Transverse colon (tissue), 4 donors: Measurements from ENCODE around the gene PFKFB4. TPM values are rescaled to one million over a fixed set of nuclear protein-coding genes. Genes with fewer than 3 reads are reported as not detected.

ENCODE experiments used
- DNase-seq: peaks from one replicate; pipeline ENCODE4 v3.0.0-alpha.2; 2019
- H3K27ac ChIP-seq, 4 donors: fragments of 200-600 bp; sonication (generic); 2 replicates each; pipeline ENCODE4 v1.5.1; 2016 to 2018; ENCODE audit warnings: inconsistent platforms in 4 of 4
- H3K27me3 ChIP-seq: fragments of 200-600 bp; sonication (generic); 2 replicates; pipeline ENCODE4 v1.5.1; 2017; ENCODE audit warnings: inconsistent platforms
- H3K36me3 ChIP-seq, 4 donors: fragments of 200-600 bp; sonication (generic); 2 replicates each; pipeline ENCODE4 v1.5.1; 2017 to 2019; ENCODE audit warnings: inconsistent platforms in 4 of 4
- H3K4me1 ChIP-seq, 4 donors: fragments of 200-600 bp; sonication (generic); 2 replicates each; pipeline ENCODE4 v1.5.1; 2017 to 2020; ENCODE audit warnings: inconsistent platforms in 4 of 4
- H3K4me3 ChIP-seq, 4 donors: fragments of 200-600 bp; sonication (generic); 1 replicate in 1 of 4; 2 replicates in 3 of 4; pipeline versions ENCODE4 v1.5.1 to v1.6.1; 2017 to 2019; ENCODE audit warnings: inconsistent platforms in 4 of 4
- H3K9me3 ChIP-seq, 2 donors: fragments of 200-600 bp; sonication (generic); 2 replicates each; pipeline ENCODE4 v1.5.1; 2017 to 2019; ENCODE audit warnings: inconsistent platforms in 2 of 2
- EP300 ChIP-seq: sonication (generic); formaldehyde crosslinking; IDR thresholded peaks from one replicate; pipeline ENCODE4 v1.6.1; 2017; ENCODE audit warnings: antibody characterized with exemption, low read depth
- POLR2A ChIP-seq: fragments of 450-650 bp; IDR thresholded peaks from one replicate; pipeline ENCODE4 v1.6.1; 2016; ENCODE audit warnings: antibody characterized with exemption, mild to moderate bottlenecking, moderate library complexity
- POLR2AphosphoS5 ChIP-seq, 3 donors: sonication (generic); formaldehyde crosslinking; IDR thresholded peaks; one replicate each; pipeline ENCODE4 v1.6.1; 2016; ENCODE audit warnings: antibody characterized with exemption in 3 of 3
- WGBS, 2 donors: methylation state at CpG; one replicate each; pipeline ENCODE4 v1.1.5; 2018; ENCODE audit warnings: low coverage in 1 of 2; 5-methylcytosine and 5-hydroxymethylcytosine counted together
- in situ Hi-C, 4 donors: fragments of 200-750 bp; cut with MboI; loops; one replicate each; pipeline versions ENCODE4 v1.15.0 to v1.15.1; 2017; ENCODE audit warnings: low sequenced_read_pairs in 3 of 4, low pct_ligation_motif_present in 1 of 4, low pct_unique_long_range_greater_than_20kb in 1 of 4
- intact Hi-C: fragments of 100-400 bp; cut with DNase I; formaldehyde crosslinking; loops from one replicate; pipeline ENCODE4 v1.15.1; 2023; ENCODE audit warnings: low total_unique reads
- total RNA-seq, 4 donors: library from RNA; depleted of rRNA; stranded (reverse); fragments of >200 nt; gene quantifications; one replicate each; pipeline ENCODE4 v1.1.0, GENCODE V29; 2016
- TF ChIP-seq, protein P1 (sequence below), 5 experiments: fragments of 200-600 bp in 3 of 5; fragments of 450-650 bp in 2 of 5; sonication (generic) in 3 of 5; IDR thresholded peaks; 1 replicate in 2 of 5; 2 replicates in 3 of 5; pipeline ENCODE4 v1.5.1; 2016 to 2017; ENCODE audit warnings: antibody characterized with exemption in 5 of 5, inconsistent platforms in 3 of 5, mild to moderate bottlenecking in 2 of 5, moderate library complexity in 1 of 5

The PFKFB4 gene
- total RNA-seq, 4 donors from 2014 or later = 0.37 to 7.9 (median 6.7) TPM

DNA sequence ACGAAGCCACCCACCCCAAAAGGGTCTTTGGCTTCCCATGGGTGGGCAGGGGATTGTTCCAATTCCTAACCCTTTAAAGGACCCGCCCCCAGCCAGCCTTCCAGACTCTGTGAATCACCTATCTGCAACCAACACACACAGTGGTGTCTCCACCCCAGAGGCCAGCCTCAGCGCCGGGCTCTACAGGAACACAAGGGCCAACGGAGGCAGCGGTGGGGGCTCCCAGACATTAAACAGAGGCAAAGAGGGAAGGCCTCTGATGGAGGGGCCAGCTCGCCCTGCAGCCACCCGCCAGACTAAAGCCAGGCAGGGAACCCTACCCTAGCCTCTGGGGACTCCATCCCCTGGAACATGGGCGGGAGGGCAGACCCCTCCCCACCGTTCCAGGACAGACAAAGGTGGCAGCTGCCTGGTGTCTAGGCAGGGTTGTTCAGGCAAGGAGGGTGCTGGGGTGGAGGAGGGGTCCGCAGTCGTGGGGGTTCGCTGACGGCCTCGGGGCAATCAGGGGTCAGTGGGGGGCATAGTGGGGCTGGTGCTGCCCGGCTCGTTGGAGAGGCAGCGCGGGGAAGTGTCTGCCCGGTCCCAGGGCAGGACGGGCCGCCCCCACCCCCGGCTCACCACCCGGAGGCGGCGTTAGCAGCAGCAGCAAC is 53.1 kb downstream of the PFKFB4 start:
- Histone ChIP-seq H3K4me3 (peak overlapping the region; percentile 41 to 67 (median 58)), H3K36me3 (no peaks in the 10 kb centered on the region), H3K27ac (peak overlapping the region; percentile 82 to 93 (median 88)), H3K9me3 (no peaks in the 10 kb centered on the region), H3K27me3 (no peaks in the 10 kb centered on the region), H3K4me1 (peaks cover 6 to 21% (median 13%) of the 10 kb centered on the region in 4 donors)
- WGBS, 2 donors = 35% methylated on average over 14 of the region's 26 CpGs; no CpG with 5 or more reads in 1 of the 2 donors
- in situ Hi-C loops (no loop called here), intact Hi-C loops (no loop called here)
- peak; percentile 34 for DNase-seq
- TF ChIP-seq EP300 (no peak), POLR2AphosphoS5 (IDR thresholded peaks at IDR 0.05) (no peak), POLR2A (no peak)
- TF ChIP-seq, protein P1, sequence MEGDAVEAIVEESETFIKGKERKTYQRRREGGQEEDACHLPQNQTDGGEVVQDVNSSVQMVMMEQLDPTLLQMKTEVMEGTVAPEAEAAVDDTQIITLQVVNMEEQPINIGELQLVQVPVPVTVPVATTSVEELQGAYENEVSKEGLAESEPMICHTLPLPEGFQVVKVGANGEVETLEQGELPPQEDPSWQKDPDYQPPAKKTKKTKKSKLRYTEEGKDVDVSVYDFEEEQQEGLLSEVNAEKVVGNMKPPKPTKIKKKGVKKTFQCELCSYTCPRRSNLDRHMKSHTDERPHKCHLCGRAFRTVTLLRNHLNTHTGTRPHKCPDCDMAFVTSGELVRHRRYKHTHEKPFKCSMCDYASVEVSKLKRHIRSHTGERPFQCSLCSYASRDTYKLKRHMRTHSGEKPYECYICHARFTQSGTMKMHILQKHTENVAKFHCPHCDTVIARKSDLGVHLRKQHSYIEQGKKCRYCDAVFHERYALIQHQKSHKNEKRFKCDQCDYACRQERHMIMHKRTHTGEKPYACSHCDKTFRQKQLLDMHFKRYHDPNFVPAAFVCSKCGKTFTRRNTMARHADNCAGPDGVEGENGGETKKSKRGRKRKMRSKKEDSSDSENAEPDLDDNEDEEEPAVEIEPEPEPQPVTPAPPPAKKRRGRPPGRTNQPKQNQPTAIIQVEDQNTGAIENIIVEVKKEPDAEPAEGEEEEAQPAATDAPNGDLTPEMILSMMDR (IDR thresholded peaks at IDR 0.05) = no peak

DNA sequence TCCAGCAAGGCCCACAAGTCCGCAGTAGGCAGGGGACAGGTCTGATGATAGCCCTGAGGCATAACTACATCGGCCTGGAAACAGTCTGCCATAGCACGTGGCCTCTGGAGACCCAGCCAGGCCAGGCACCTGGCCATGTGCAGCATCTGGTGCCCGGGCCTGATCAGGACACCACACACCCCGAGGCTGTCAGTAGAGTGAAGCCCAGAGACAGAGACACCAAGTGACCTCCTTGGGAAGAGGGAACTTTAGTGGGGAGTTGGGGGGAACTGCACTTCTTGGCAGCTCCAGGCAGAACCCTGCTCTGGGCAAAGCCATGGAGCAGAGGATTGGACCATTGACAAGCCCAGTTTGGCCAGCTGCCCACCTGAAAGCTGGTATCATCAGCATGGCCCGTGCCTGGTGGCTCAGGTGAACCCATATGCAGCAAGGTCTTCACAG is 53.9 kb downstream of the PFKFB4 start:
- WGBS, 2 donors = 85% methylated on average over 6 of the region's 6 CpGs; no CpG with 5 or more reads in 1 of the 2 donors
- peak overlapping the region; percentile 82 to 93 (median 88) for H3K27ac ChIP-seq
- intact Hi-C loops = no loop called here
- no peak for TF ChIP-seq EP300
- TF ChIP-seq, protein P1 (IDR thresholded peaks at IDR 0.05) = no peak
- no peak for TF ChIP-seq POLR2A
- TF ChIP-seq POLR2AphosphoS5 (IDR thresholded peaks at IDR 0.05) = no peak
- peaks cover 6 to 21% (median 13%) of the 10 kb centered on the region in 4 donors for H3K4me1 ChIP-seq
- H3K9me3 ChIP-seq = no peaks in the 10 kb centered on the region
- in situ Hi-C loops = no loop called here
- peaks cover 0 to 7% (median 0%) of the 10 kb centered on the region in 4 donors for H3K36me3 ChIP-seq
- H3K4me3 ChIP-seq = peak overlapping the region in 1 of 4 donors; percentile 58
- H3K27me3 ChIP-seq = no peaks in the 10 kb centered on the region
- DNase-seq = peak; percentile 23

DNA sequence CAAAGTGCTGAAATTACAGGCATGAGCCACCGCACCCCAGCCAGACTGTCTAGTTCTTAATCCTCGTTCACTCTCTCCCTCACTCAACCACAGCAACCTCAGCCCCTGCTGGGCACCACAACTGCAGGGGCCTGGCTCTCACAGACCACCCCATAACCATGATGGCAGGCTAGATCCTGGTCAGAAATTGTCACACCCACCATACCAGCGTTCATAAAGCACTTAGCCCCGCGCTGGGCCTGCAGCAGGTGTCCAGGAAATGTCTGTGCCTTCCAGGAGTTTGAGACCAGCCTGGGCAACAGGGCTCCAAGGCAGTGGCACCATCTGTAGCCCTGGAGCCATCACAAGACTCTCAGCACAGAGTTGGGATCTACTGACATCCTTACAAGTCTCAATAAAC is 54.5 kb downstream of the PFKFB4 start:
- intact Hi-C loops (no loop called here), in situ Hi-C loops (no loop called here)
- Histone ChIP-seq H3K27ac (peak overlapping the region; percentile 82 to 93 (median 88)), H3K9me3 (no peaks in the 10 kb centered on the region), H3K4me1 (peaks cover 6 to 21% (median 13%) of the 10 kb centered on the region in 4 donors), H3K4me3 (no peak overlapping the region), H3K27me3 (no peaks in the 10 kb centered on the region), H3K36me3 (peaks cover 0 to 7% (median 0%) of the 10 kb centered on the region in 4 donors)
- 56 to 85% methylated on average over 2 to 5 of the region's 5 CpGs for WGBS, 2 donors
- TF ChIP-seq POLR2A = no peak
- TF ChIP-seq, protein P1 (IDR thresholded peaks at IDR 0.05) = no peak
- DNase-seq = no peak

DNA sequence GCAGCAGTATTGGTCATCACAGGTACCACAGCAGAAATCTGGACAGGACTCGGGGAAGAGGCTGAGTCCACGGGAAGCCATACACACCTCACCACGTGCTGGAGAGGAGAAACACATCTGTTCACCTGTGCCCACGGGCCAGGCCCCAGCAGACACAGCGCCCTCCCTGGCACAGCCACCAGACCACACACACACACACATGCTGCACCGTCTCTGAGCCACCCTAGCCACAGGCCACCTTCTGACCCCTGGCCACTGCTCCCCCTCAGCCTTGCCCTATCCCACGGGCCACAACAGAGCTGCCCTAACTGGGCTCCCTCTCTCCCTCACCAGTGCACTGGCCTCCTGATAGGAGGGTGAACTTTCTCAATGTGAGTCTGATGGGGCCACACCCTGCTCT is 55.4 kb downstream of the PFKFB4 start:
- TF ChIP-seq EP300 = no peak
- no peak for TF ChIP-seq POLR2A
- TF ChIP-seq, protein P1 (IDR thresholded peaks at IDR 0.05) = no peak
- TF ChIP-seq POLR2AphosphoS5 (IDR thresholded peaks at IDR 0.05) = no peak
- no peak overlapping the region for H3K4me3 ChIP-seq
- H3K27me3 ChIP-seq = no peaks in the 10 kb centered on the region
- intact Hi-C loops (no loop called here), in situ Hi-C loops (no loop called here)
- WGBS, 2 donors = 76% methylated on average over 7 of the region's 7 CpGs; no CpG with 5 or more reads in 1 of the 2 donors
- H3K27ac ChIP-seq = no peak overlapping the region
- peaks cover 6 to 21% (median 13%) of the 10 kb centered on the region in 4 donors for H3K4me1 ChIP-seq
- H3K9me3 ChIP-seq = no peaks in the 10 kb centered on the region
- peaks cover 0 to 7% (median 0%) of the 10 kb centered on the region in 4 donors for H3K36me3 ChIP-seq
- no peak for DNase-seq
